AG09309 (cell line): Measurements from ENCODE around the gene PARP14.

Experiments
- DNase-seq: peaks from one replicate; pipeline ENCODE4 v3.0.0-alpha.2; 2010; ENCODE audit warnings: low read depth
- H3K4me3 ChIP-seq: 2 replicates; pipeline ENCODE4 v1.5.1; 2011; ENCODE audit warnings: mild to moderate bottlenecking, low read depth, low read length, moderate library complexity; ENCODE audit not compliant: control insufficient read depth
- CTCF ChIP-seq: IDR thresholded peaks from 2 replicates; pipeline ENCODE4 v1.5.1; 2011; ENCODE audit warnings: mild to moderate bottlenecking, low read depth, low read length, inconsistent platforms; ENCODE audit not compliant: insufficient read depth, control insufficient read depth; ENCODE audit errors: missing control alignments

PARP14 gene

GRCh38 chr3:122773944-122774509 is 93.4 kb downstream of the PARP14 start:
- DNase-seq: no peak
- no peak overlapping the region for H3K4me3 ChIP-seq
- no peak for TF ChIP-seq CTCF

GRCh38 chr3:122774564-122774963 is 93.9 kb downstream of the PARP14 start:
- peak; percentile 13 for TF ChIP-seq CTCF
- no peak for DNase-seq
- no peak overlapping the region for H3K4me3 ChIP-seq

- no peak overlapping the region for H3K4me3 ChIP-seq
- DNase-seq: no peak
- TF ChIP-seq CTCF: no peak
These were observed 96.2 kb downstream of the PARP14 start for GRCh38 chr3:122776675-122777468.

- no peak overlapping the region for H3K4me3 ChIP-seq
- TF ChIP-seq CTCF: no peak
- DNase-seq: no peak
These were observed 96.9 kb downstream of the PARP14 start for GRCh38 chr3:122777563-122777962.
